Brain microvascular endothelial cell (primary cell): ENCODE data around the gene LDLR.
"Not testable (repeated sequence)": the region's sequence is repeated elsewhere in the genome, so short reads cannot be mapped to it uniquely, and the experiment has no call there.

Experiments
- DNase-seq: peaks from one replicate; pipeline ENCODE4 v3.0.0-alpha.2; 2020
- H3K27ac ChIP-seq: fragments of 250-450 bp; sonication (Bioruptor Pico); 2 replicates; pipeline ENCODE4 v1.5.1; 2020; ENCODE audit warnings: mild to moderate bottlenecking, moderate library complexity
- H3K27me3 ChIP-seq: fragments of 250-450 bp; sonication (Bioruptor Pico); replicated peaks from 2 replicates; pipeline ENCODE4 v1.5.1; 2020; ENCODE audit warnings: mild to moderate bottlenecking
- H3K36me3 ChIP-seq: fragments of 250-450 bp; sonication (Bioruptor Pico); replicated peaks from 2 replicates; pipeline ENCODE4 v1.5.1; 2020; ENCODE audit warnings: mild to moderate bottlenecking
- H3K4me3 ChIP-seq: 2 replicates; pipeline ENCODE4 v1.5.1; 2011; ENCODE audit warnings: low read depth, mild to moderate bottlenecking, control low read depth, low read length, moderate library complexity
- CTCF ChIP-seq: IDR thresholded peaks from 2 replicates; pipeline ENCODE4 v1.5.1; 2011; ENCODE audit warnings: low read depth, mild to moderate bottlenecking, moderate library complexity, low read length, control low read depth, inconsistent platforms; ENCODE audit errors: missing control alignments
- in situ Hi-C: cut with HindIII; loops from 2 replicates; pipeline ENCODE4 v1.10.0; 2017; ENCODE audit warnings: low sequenced_read_pairs, low pct_ligation_motif_present

The LDLR gene

DNA sequence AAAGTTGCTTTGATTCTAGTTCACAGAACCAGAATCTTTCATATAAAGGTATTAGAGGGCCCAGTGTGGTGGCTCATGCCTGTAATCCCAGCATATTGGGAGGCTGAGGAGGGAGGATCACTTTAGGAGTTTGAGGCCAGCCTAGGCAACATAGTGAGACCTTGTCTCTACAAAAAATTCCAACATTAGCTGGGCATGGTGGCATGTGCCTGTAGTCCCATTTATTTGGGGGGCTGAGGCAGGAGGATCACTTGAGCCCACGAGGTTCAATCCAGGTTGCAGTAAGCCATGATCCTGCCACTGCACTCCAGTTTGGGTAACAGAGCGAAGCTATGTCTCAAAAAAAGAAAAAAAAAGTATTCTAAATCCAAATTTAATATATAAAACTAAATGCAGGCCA, 9.1 kb downstream of the LDLR start:
- in situ Hi-C loops, result no loop called here
- Histone ChIP-seq H3K4me3 (no peak overlapping the region), H3K36me3 (peaks cover 68% of the 10 kb centered on the region), H3K27me3 (no peaks in the 10 kb centered on the region), H3K27ac (no peak overlapping the region)
- DNase-seq, result no peak
- no peak for TF ChIP-seq CTCF

DNA sequence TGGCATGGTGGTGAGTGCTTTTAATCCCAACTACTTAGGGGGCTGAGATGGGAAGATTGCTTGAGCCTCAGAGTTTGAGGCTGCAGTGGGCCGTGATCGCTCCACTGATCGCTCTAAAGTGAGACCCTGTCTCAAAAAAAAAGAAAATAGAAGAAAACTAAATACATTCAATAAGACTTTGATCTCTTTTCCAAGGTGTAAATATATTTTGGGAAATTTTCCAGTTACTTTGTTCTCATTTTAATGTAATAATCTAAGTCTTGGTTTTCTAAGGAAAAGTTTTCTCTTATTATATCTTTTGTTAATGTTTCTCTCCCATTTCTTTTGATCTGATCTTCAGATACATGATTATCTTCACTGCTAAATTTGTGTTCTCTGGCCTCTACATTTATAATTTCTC, 9.6 kb downstream of the LDLR start:
- TF ChIP-seq CTCF, result no peak
- H3K27me3 ChIP-seq, result no peaks in the 10 kb centered on the region

DNA sequence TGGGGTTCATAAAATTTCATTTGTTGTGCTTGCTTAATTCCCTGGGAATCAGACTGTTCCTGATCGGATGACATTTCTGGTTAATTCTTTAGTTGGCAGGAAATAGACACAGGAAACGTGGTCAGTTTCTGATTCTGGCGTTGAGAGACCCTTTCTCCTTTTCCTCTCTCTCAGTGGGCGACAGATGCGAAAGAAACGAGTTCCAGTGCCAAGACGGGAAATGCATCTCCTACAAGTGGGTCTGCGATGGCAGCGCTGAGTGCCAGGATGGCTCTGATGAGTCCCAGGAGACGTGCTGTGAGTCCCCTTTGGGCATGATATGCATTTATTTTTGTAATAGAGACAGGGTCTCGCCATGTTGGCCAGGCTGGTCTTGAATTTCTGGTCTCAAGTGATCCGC, 10.8 kb downstream of the LDLR start:
- Histone ChIP-seq H3K4me3 (no peak overlapping the region), H3K36me3 (peaks cover 76% of the 10 kb centered on the region), H3K27ac (no peak overlapping the region), H3K27me3 (no peaks in the 10 kb centered on the region)
- no peak for TF ChIP-seq CTCF
- no peak for DNase-seq
- in situ Hi-C loops, result no loop called here

More for the DNA sequence above, 9.6 kb downstream of the LDLR start:
- H3K27ac ChIP-seq, result no peak overlapping the region
- DNase-seq, result no peak
- H3K36me3 ChIP-seq, result peaks cover 74% of the 10 kb centered on the region
- no peak overlapping the region for H3K4me3 ChIP-seq
- in situ Hi-C loops, result no loop called here

DNA sequence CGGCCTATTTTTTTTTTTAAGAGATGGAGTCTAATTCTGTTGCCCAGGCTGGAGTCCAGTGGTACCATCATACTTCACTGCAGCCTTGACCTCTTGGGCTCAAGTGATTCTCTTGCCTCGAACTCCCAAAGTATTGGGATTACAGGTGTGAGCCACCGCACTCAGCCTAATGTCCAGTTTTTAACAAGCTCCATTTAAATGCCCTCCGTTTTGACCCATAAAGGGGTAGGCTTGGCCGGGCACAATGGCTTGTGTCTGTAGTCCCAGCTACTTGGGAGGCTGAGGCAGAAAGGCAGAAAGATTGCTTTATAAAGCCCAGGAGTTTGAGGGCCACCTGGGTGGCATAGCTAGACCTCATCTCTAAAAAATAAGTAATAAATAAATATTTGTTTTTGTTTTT, 11.8 kb downstream of the LDLR start:
- Histone ChIP-seq H3K36me3 (peaks cover 82% of the 10 kb centered on the region), H3K27ac (no peak overlapping the region), H3K4me3 (no peak overlapping the region), H3K27me3 (no peaks in the 10 kb centered on the region)
- in situ Hi-C loops, result no loop called here
- no peak for DNase-seq
- TF ChIP-seq CTCF, result no peak

DNA sequence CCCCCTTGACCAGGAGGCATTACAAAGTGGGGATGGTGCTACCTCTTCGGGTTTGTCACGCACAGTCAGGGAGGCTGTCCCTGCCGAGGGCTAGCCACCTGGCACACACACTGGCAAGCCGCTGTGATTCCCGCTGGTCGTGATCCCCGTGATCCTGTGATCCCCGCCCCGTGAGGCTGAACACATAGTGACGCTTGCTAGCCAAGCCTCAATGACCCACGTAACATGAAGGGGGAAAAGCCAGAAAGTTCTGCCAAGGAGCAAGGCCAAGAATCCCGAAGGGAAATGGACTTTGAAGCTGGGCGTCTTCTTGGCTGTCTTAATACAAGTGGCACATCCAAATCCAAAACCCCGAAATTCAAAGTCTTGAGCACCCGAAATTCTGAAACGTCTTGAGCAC, 13.7 kb downstream of the LDLR start:
- in situ Hi-C loops, result no loop called here
- TF ChIP-seq CTCF, result no peak
- peaks cover 91% of the 10 kb centered on the region for H3K36me3 ChIP-seq

GRCh38 chr19:11103667-11104066, 14.4 kb downstream of the LDLR start:
- H3K4me3 ChIP-seq, H3K27me3 ChIP-seq, H3K27ac ChIP-seq, in situ Hi-C loops, DNase-seq: not testable (repeated sequence)
- peaks cover 96% of the 10 kb centered on the region for H3K36me3 ChIP-seq

More for the DNA sequence above, 13.7 kb downstream of the LDLR start:
- Histone ChIP-seq H3K27me3 (no peaks in the 10 kb centered on the region), H3K27ac (no peak overlapping the region), H3K4me3 (no peak overlapping the region)
- no peak for DNase-seq
